Omental fat pad (tissue), 4 donors: Measurements from ENCODE around the gene EYA4. TPM values are rescaled to one million over a fixed set of nuclear protein-coding genes. Genes with fewer than 3 reads are reported as not detected.

Source experiments
- ATAC-seq: fragments of 150-250 bp; one replicate; pipeline ENCODE4 v1.9.1; 2016; ENCODE audit warnings: mild to moderate bottlenecking, moderate library complexity; ENCODE audit not compliant: low FRiP score
- DNase-seq: peaks from one replicate; pipeline ENCODE4 v3.0.0-alpha.2; 2019; ENCODE audit warnings: low spot score
- CTCF ChIP-seq, 3 donors: fragments of 450-650 bp; IDR thresholded peaks; one replicate each; pipeline ENCODE4 v1.5.1; 2016 to 2017; ENCODE audit warnings: antibody characterized with exemption in 3 of 3, mild to moderate bottlenecking in 3 of 3, moderate library complexity in 2 of 3
- total RNA-seq, 4 donors: library from RNA; depleted of rRNA; stranded (reverse); fragments of >200 nt; gene quantifications; one replicate each; pipeline ENCODE4 v1.1.0, GENCODE V29; 2016

Gene EYA4
- total RNA-seq, 4 donors from 2014 or later: 1.1 to 4.2 (median 2.0) TPM

GRCh38 chr6:133248241-133249001, 7.3 kb downstream of the EYA4 start:
- ATAC-seq (no peak), DNase-seq (no peak)
- no peak for TF ChIP-seq CTCF (IDR thresholded peaks at IDR 0.05)

- TF ChIP-seq CTCF (IDR thresholded peaks at IDR 0.05): no peak
- ATAC-seq: no peak
- DNase-seq: no peak
Observed at GRCh38 chr6:133251688-133252087, 10.5 kb downstream of the EYA4 start.

GRCh38 chr6:133254552-133255228, 13.5 kb downstream of the EYA4 start:
- no peak for TF ChIP-seq CTCF (IDR thresholded peaks at IDR 0.05)
- no peak for DNase-seq
- no peak for ATAC-seq

GRCh38 chr6:133257545-133258105, 16.5 kb downstream of the EYA4 start:
- TF ChIP-seq CTCF (IDR thresholded peaks at IDR 0.05): no peak
- DNase-seq: no peak
- ATAC-seq: no peak

- ATAC-seq (no peak), DNase-seq (no peak)
- no peak for TF ChIP-seq CTCF (IDR thresholded peaks at IDR 0.05)
Observed at GRCh38 chr6:133259561-133259960, 18.4 kb downstream of the EYA4 start.

- ATAC-seq (no peak), DNase-seq (no peak)
- no peak for TF ChIP-seq CTCF (IDR thresholded peaks at IDR 0.05)
Observed at GRCh38 chr6:133262804-133263203, 21.6 kb downstream of the EYA4 start.
